ENCODE measurements around the gene TNFRSF13B.
"Not testable (repeated sequence)": the region's sequence is repeated elsewhere in the genome, so short reads cannot be mapped to it uniquely, and the experiment has no call there.

The TNFRSF13B gene

DNA sequence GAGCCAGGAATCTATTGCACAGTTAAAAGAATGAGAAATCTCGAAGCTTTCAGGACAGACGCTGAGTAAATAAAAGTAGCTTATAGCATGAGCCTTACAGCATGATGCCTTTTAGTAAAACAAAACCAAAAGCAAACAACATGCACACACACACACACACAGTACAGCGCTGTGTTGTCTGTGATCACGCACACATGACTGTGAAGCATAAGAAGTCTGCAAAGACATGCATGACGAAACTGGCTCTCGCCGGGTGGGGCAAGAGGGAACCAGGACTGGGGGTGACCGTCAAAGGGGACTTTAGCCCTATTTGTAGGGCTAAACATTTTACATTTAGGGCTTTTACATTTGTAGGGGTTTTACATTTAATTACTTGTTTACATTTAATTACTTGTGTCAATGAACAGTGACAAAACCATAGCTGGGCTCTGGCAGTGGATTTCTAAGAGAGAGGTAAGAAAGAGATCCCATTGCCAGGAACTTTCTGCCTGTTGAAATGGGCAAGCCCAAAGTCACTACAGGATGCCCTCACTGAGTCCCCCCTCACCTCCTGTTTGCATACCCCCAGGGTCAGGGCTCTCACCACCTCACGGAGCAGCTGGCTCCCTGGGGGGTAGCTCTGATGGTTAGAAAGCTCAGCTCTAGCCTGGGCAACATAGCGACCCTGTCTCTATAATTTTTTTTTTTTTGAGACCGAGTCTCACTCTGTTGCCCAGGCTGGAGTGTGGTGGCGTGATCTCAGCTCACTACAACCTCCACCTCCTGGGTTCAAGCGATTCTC, 2.0 kb upstream of the TNFRSF13B start:
- TF ChIP-seq, protein P1, sequence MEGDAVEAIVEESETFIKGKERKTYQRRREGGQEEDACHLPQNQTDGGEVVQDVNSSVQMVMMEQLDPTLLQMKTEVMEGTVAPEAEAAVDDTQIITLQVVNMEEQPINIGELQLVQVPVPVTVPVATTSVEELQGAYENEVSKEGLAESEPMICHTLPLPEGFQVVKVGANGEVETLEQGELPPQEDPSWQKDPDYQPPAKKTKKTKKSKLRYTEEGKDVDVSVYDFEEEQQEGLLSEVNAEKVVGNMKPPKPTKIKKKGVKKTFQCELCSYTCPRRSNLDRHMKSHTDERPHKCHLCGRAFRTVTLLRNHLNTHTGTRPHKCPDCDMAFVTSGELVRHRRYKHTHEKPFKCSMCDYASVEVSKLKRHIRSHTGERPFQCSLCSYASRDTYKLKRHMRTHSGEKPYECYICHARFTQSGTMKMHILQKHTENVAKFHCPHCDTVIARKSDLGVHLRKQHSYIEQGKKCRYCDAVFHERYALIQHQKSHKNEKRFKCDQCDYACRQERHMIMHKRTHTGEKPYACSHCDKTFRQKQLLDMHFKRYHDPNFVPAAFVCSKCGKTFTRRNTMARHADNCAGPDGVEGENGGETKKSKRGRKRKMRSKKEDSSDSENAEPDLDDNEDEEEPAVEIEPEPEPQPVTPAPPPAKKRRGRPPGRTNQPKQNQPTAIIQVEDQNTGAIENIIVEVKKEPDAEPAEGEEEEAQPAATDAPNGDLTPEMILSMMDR (IDR thresholded peaks at IDR 0.05; ENCODE audit: control insufficient read depth, extremely low read depth, insufficient read depth) = no peak
- no peak overlapping the region for H3K4me3 ChIP-seq (ENCODE audit: low read depth, low read length)
- DNase-seq (ENCODE audit: low read depth) = no peak

DNA sequence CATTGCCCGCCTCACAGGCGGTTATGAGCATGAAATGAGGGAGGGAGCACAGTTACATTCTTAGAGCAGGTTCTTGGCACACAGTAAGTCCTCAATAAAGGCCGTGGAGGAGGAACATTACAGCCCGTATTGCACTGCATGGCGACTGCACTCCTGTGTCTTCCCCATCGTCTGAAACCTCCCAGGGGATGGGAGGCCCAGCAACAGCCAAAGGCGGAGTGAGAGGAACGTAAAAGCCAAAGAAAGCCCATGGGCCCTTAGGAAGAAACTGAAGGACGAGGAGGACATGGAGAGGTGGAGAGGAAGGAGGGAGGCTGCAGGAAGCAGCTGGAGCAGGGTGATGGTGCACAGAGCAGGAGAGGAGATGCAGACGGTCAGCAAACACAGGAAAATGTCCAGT, 1.1 kb upstream of the TNFRSF13B start:
- not testable (repeated sequence) for H3K4me3 ChIP-seq (ENCODE audit: low read depth, low read length); DNase-seq (ENCODE audit: low read depth)

DNA sequence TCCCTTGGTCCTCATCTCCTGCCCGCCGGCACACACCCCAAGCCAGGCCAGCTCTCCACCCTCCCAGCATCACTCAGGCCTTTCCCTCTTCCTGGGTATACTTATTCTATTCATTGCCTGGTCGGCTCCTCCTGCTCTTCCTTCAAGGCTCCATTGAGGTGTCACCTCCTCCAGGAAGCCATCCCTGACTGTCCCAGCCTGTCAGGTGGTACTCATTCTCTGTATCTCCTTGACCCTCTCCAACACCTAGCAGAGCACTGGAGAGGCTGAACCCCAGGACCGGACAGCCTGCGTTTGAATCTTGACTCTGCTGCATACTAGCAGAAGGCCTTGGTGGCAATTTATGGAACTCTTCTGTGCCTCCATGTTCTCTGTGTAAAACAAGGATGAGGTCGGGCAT, 428 bp upstream of the TNFRSF13B start:
- TF ChIP-seq, protein P1 (IDR thresholded peaks at IDR 0.05; ENCODE audit: control insufficient read depth, extremely low read depth, insufficient read depth) = no peak
- no peak overlapping the region for H3K4me3 ChIP-seq (ENCODE audit: low read depth, low read length)
- no peak for DNase-seq (ENCODE audit: low read depth)

DNA sequence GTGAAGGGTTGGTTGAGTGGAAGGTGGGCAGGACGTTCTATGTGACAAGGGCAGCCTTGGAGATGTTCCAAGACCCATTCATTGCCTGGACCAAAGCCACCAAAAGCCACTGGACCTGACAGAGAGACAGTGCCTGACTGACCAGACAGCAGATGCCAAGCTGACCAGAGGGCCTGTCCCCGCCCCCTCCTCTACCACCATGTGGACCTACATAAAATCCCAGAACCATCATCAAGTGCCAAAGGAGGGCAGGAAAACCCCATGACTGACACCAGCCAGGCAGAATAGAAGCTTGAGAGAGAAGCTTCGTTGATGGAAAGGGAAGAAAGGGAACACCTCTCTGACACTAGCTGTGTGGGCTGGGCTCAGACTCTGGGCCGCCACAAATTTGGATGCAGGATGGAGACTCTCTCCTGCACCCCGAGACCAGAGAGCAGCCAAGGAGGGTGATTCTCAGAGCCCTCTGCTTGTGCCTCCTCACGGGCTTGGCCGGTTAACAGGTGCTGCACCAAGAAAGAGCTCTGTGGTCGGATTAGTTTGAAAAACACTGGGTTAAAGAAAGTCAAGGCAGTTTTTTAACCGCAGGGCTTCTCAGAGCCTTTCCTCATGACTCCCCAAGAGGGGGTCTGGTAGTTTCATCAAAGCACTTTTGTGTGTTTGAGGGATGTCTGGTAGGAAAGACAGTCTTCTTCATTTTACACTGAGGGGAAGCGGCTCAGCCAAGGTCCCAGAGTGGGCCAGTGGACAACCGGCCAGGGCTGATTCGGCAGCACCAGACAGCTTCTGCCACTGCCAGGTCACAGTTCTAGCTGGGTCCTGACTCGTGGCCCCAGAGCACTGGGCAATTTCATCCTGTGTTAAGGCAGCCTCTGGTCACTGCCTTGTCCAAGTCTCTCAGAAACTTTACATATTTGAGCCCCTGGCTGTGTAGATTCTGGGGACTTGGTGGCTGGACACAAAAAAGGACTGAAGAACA, 1.7 kb downstream of the TNFRSF13B start:
- no peak overlapping the region for H3K4me3 ChIP-seq (ENCODE audit: low read depth, low read length)
- TF ChIP-seq, protein P1 (IDR thresholded peaks at IDR 0.05; ENCODE audit: control insufficient read depth, extremely low read depth, insufficient read depth) = no peak
- no peak for DNase-seq (ENCODE audit: low read depth)

DNA sequence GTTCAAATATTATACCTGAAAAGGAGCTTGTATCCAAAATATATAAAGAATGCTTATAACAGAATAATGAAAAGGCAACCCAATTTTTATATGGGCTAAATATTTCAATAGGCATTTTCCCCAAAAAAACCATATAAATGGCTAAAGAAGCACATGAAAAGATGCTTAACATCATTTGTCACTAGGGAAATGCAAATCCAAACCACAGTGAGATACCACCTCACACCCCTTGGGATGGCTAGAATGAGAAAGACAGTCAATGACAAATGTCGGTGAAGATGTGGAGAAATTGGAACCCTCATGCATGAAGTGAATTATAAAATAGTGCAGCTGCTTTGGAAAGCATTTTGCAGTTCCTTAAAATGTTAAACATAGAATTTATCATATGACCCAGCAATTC, 3.1 kb downstream of the TNFRSF13B start:
- TF ChIP-seq, protein P1 (IDR thresholded peaks at IDR 0.05; ENCODE audit: control insufficient read depth, extremely low read depth, insufficient read depth) = no peak
- DNase-seq (ENCODE audit: low read depth) = no peak
- no peak overlapping the region for H3K4me3 ChIP-seq (ENCODE audit: low read depth, low read length)

DNA sequence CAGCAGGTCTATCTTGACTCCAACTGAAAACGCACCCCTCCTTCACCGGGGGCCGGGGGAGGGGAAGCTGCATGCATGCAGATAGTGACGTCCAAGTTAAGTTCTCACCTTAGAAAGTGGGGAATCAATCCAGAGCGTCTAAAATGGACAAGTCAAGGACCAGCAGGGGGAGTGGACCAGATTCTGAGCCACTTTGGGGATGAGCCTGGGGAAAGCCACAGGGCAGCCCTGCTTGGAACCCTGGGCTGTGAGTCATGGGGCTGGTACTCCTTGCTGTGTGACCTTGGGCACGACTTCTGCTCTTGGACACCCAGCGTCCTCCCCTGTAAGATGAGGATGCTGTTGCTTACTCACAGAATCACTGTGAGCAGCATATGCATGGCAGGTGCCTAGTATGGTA, 9.1 kb downstream of the TNFRSF13B start:
- H3K4me3 ChIP-seq (ENCODE audit: low read depth, low read length) = no peak overlapping the region
- no peak for DNase-seq (ENCODE audit: low read depth)
- TF ChIP-seq, protein P1 (IDR thresholded peaks at IDR 0.05; ENCODE audit: control insufficient read depth, extremely low read depth, insufficient read depth) = no peak

DNA sequence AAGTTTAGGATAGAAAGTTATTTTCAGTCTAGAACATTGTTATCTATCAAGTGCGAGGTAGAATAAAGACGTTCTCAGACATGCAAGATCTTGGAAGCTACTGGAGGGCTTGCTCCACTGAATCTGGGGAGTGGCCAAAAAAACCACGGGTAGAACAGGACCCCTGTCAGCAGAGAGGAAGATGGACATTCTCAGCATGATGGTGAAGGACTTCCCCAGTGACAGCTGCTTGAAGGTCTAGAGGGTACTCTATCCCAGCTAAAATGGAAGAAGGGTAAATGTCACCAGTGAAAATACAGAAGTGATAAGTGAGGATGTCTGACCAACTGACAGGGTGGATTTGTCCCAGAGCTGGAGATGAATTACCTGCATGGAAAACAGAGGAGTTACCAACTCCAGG, 10.1 kb downstream of the TNFRSF13B start:
- no peak overlapping the region for H3K4me3 ChIP-seq (ENCODE audit: low read depth, low read length)
- no peak for DNase-seq (ENCODE audit: low read depth)
- TF ChIP-seq, protein P1 (IDR thresholded peaks at IDR 0.05; ENCODE audit: control insufficient read depth, extremely low read depth, insufficient read depth) = no peak

DNA sequence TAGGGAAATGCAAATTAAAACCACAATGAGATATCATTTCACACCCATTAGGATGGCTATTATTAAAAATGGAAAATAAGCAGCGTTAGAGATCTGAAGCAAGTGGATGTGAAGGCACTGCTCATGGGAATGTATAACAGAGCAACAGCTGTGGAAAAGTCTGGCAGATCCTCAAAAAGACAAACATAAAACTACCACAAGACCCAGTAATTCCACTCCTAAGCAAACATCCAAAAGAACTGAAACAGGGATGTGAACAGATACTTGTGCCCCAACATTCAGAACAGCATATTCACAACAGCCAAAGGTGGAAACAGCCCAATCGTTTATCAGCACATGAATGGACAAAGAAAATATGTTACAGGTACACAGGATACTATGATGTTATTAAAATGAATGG, 10.9 kb downstream of the TNFRSF13B start:
- peak; percentile 10 for DNase-seq (ENCODE audit: low read depth)

DNA sequence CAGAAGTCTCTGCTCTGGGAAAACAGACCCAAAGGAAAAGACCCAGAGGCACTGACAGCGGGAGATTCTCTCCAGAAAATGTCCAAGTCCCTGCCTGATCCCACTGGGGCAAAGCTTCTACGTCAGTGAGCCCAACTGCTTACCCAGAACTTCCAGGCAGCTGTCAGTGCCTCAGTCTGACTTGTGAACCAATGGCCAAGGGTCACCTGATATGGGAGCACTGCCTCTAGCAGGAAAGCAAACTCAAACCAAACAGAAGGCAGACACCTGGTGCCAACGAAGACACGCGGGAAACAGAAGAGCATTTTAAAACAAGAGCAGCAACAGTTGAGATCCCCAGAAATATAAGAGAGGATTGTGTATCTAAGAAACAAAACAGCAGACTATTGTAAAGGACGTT, 16.9 kb downstream of the TNFRSF13B start:
- not testable (repeated sequence) for DNase-seq (ENCODE audit: low read depth); H3K4me3 ChIP-seq (ENCODE audit: low read depth, low read length)

More for the DNA sequence above, 10.9 kb downstream of the TNFRSF13B start:
- not testable (repeated sequence) for H3K4me3 ChIP-seq (ENCODE audit: low read depth, low read length)
